Hepatocyte (in vitro differentiated cells): ENCODE results near the gene GID8.

Experiments used
- CTCF ChIP-seq: fragments of 200-600 bp; sonication (generic); IDR thresholded peaks from 2 replicates; pipeline ENCODE4 v1.5.1; 2016; ENCODE audit warnings: antibody characterized with exemption, mild to moderate bottlenecking; ENCODE audit not compliant: poor library complexity
- EZH2 ChIP-seq: fragments of 200-600 bp; sonication (generic); IDR thresholded peaks from 2 replicates; pipeline ENCODE4 v1.6.1; 2016; ENCODE audit warnings: antibody characterized with exemption, mild to moderate bottlenecking, borderline replicate concordance
- EZH2phosphoT487 ChIP-seq: fragments of 200-600 bp; sonication (generic); IDR thresholded peaks from one replicate; pipeline ENCODE4 v1.6.1; 2018; ENCODE audit warnings: antibody characterized with exemption, mild to moderate bottlenecking, low read depth, moderate library complexity; ENCODE audit not compliant: unreplicated experiment, severe bottlenecking

DNA sequence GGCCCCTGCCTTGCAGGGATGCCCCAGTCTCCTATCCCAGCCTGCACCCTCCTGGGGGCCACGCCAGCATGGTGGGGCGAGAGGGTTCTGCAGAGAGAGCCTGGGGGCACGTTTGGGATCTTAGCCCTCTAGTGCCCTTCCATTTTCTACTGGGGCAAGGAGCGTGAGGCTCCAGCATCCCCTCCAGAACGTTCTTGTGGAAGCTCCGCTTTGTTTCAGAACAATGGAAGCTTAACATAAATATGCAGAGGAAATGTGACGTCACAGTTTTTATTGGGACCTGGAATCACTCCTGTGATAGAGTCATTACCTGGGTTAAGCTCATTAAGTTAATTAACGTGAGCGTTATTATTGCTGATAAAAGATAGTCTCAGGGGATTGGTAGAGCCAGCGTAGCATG lies 49.2 kb downstream of the GID8 start:
- TF ChIP-seq CTCF: no peak
- TF ChIP-seq EZH2: no peak
- TF ChIP-seq EZH2phosphoT487: no peak
